Measurements from ENCODE around the gene VSTM4. TPM values are rescaled to one million over a fixed set of nuclear protein-coding genes. Genes with fewer than 3 reads are reported as not detected.
A peak's percentile ranks its signal among the peaks of the same experiment; 100 is the strongest.

Gene VSTM4
- total and polyA plus RNA-seq, 2 of the 4 experiments (the other 2 are of a cell fraction), result 2.4 to 2.9 TPM

- no peak for TF ChIP-seq BHLHE40 (IDR thresholded peaks at IDR 0.05; ENCODE audit: low read depth, low read length)
- no peak for TF ChIP-seq CHD1 (IDR thresholded peaks at IDR 0.05; ENCODE audit: low read depth, low read length)
- no peak for TF ChIP-seq POLR2A (IDR thresholded peaks at IDR 0.05; ENCODE audit: low read depth, low read length)
These were observed 630 bp upstream of the VSTM4 start (continued) for GRCh38 chr10:49115796-49116508.

DNA sequence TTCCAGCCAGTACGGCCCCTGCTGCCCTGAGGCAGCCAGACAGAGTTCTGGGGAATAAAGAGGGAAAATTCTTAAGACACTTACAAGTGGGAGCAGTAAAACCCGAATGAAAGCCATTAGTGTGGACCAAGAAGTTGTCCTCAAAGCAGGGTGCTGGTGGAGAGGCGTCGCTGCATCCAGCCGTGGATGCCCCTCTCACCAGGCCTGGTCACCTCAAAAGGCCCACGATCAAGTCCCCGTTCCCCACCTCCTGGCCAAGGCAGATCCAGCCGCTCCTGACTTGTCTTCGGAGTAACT lies 656 bp downstream of the VSTM4 start:
- H2AK9ac ChIP-seq (replicated peaks; ENCODE audit: low read depth, low read length, poor library complexity), result peak overlapping the region; percentile 83
- peak; percentile 27 for ATAC-seq (ENCODE audit: low read depth)
- H3K36me3 ChIP-seq (ENCODE audit: control insufficient read depth, insufficient read depth, low read length), result no peaks in the 10 kb centered on the region; the same call in 1 of the 2 replicates
- H3K4me1 ChIP-seq (ENCODE audit: control insufficient read depth, insufficient read depth, low read length), result peaks cover 21% of the 10 kb centered on the region; the same call in 1 of the 2 replicates
- no peaks in the 10 kb centered on the region; the same call in 1 of the 2 replicates for H3K27me3 ChIP-seq (ENCODE audit: control insufficient read depth, insufficient read depth, low read length)
- H3K4ac ChIP-seq (ENCODE audit: low read depth, low read length), result peak overlapping the region; percentile 90
- ChIA-PET CTCF (interaction anchor here (2.1 kb wide), 1 partner anchor 47 kb away, joined by 5 read pairs; no protein-coding TSS in a partner anchor), POLR2A (ENCODE audit: unreplicated experiment) (no interaction called here)
- H2BK120ac ChIP-seq (ENCODE audit: low read depth, low read length), result peak overlapping the region; percentile 89
- H3K9ac ChIP-seq (ENCODE audit: low read depth, low read length), result peak overlapping the region; percentile 96
- H4K20me1 ChIP-seq (ENCODE audit: insufficient read depth, low read length), result peaks cover 6% of the 10 kb centered on the region; the same call in 1 of the 2 replicates
- in situ Hi-C loops (cut with MboI; ENCODE audit: low sequenced_read_pairs), result no loop called here
- H4K5ac ChIP-seq (ENCODE audit: low read depth, low read length), result peak overlapping the region; percentile 21
- H2BK5ac ChIP-seq (ENCODE audit: low read depth, low read length, poor library complexity, severe bottlenecking), result peak overlapping the region; percentile 67
- H3K4me2 ChIP-seq (ENCODE audit: low read depth, low read length), result peak overlapping the region; percentile 83
- H2AFZ ChIP-seq (replicated peaks; ENCODE audit: low read length, poor library complexity), result peak overlapping the region; percentile 95
- H3K27ac ChIP-seq (ENCODE audit: insufficient read depth, low read length), result peak overlapping the region; percentile 86
- peak overlapping the region; percentile 84 for H4K91ac ChIP-seq (ENCODE audit: insufficient read depth, low read depth, low read length)
- dilution Hi-C loops (cut with HindIII; ENCODE audit: low sequenced_read_pairs, unreplicated experiment), result no loop called here
- peak overlapping the region; percentile 62 for H2AK5ac ChIP-seq (ENCODE audit: low read depth, low read length)
- no TSS peak for BruUV-seq (replicated peaks)
- peak overlapping the region; percentile 96; the same call in 1 of the 3 replicates for H2BK15ac ChIP-seq (ENCODE audit: low read depth, low read length)
- peaks cover 0 to 45% of the 10 kb centered on the region in 2 experiments; a peak in 3 of 4 replicates for H3K79me1 ChIP-seq (ENCODE audit: low read depth in 1 of 2, low read length in 2 of 2)
- H3K14ac ChIP-seq (replicated peaks; ENCODE audit: low read depth, low read length), result peak overlapping the region; percentile 98
- H3K23ac ChIP-seq (ENCODE audit: low read depth, low read length), result peak overlapping the region; percentile 98
- no peak for DNase-seq
- intact Hi-C loops (cut with micrococcal nuclease), result loop anchor here (2.0 to 10.0 kb wide), 2 partner anchors 134 to 180 kb away; partner anchors contain the start of gene C10orf71
- peak overlapping the region; percentile 57 to 94; a peak in 3 of 4 replicates for H4K8ac ChIP-seq (ENCODE audit: low read depth in 2 of 2, low read length in 2 of 2)
- peak overlapping the region; percentile 82 for H2BK20ac ChIP-seq (ENCODE audit: low read depth, low read length)
- peaks cover 4% of the 10 kb centered on the region; the same call in 1 of the 2 replicates for H3K9me1 ChIP-seq (ENCODE audit: insufficient read depth, low read length)
- H3K4me3 ChIP-seq (ENCODE audit: insufficient read depth, low read depth, low read length), result peak overlapping the region; percentile 66
- WGBS, 2 experiments (ENCODE audit: extremely low coverage in 2 of 2, insufficient read length in 1 of 2), result 80% methylated on average over 1 of the region's 9 CpGs; no CpG with 5 or more reads in 1 of the 2 experiments
- H3K56ac ChIP-seq (ENCODE audit: extremely low read depth, insufficient read depth, low read length), result peak overlapping the region; percentile 92
- peak overlapping the region; percentile 82; the same call in 1 of the 2 replicates for H3K18ac ChIP-seq (ENCODE audit: low read depth, low read length)
- no peaks in the 10 kb centered on the region for H3K9me3 ChIP-seq (ENCODE audit: control insufficient read depth, insufficient read depth, low read length)
- TF ChIP-seq MAZ (IDR thresholded peaks at IDR 0.05; ENCODE audit: borderline replicate concordance, low read depth, low read length) (no peak), SMC3 (IDR thresholded peaks at IDR 0.05; ENCODE audit: low read depth, low read length) (no peak), BHLHE40 (IDR thresholded peaks at IDR 0.05; ENCODE audit: low read depth, low read length) (no peak), CEBPB (IDR thresholded peaks at IDR 0.05; ENCODE audit: low read depth, low read length) (no peak), NFE2L2 (IDR thresholded peaks at IDR 0.05; ENCODE audit: low read depth, low read length) (no peak), MAFK (IDR thresholded peaks at IDR 0.05; ENCODE audit: low read depth, low read length) (no peak), CHD1 (IDR thresholded peaks at IDR 0.05; ENCODE audit: low read depth, low read length) (no peak), POLR2A (IDR thresholded peaks at IDR 0.05; ENCODE audit: low read depth, low read length) (no peak), RFX5 (IDR thresholded peaks at IDR 0.05; ENCODE audit: low read depth, low read length) (no peak), RCOR1 (IDR thresholded peaks at IDR 0.05; ENCODE audit: insufficient replicate concordance, low read length) (no peak), CTCF (conservative IDR thresholded peaks at IDR 0.05; ENCODE audit: low read depth, low read length) (no peak), RAD21 (IDR thresholded peaks at IDR 0.05; ENCODE audit: low read length) (no peak)
- TF ChIP-seq, protein P1, sequence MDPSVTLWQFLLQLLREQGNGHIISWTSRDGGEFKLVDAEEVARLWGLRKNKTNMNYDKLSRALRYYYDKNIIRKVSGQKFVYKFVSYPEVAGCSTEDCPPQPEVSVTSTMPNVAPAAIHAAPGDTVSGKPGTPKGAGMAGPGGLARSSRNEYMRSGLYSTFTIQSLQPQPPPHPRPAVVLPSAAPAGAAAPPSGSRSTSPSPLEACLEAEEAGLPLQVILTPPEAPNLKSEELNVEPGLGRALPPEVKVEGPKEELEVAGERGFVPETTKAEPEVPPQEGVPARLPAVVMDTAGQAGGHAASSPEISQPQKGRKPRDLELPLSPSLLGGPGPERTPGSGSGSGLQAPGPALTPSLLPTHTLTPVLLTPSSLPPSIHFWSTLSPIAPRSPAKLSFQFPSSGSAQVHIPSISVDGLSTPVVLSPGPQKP (IDR thresholded peaks at IDR 0.05; ENCODE audit: borderline replicate concordance, low read depth, low read length), result no peak
